Gastrocnemius medialis (tissue), 4 donors: ENCODE results near the gene HSPA4.

Experiments
- POLR2A ChIP-seq, 2 donors: fragments of 450-650 bp; IDR thresholded peaks; one replicate each; pipeline ENCODE4 v1.6.1; 2017; ENCODE audit warnings: antibody characterized with exemption in 2 of 2, mild to moderate bottlenecking in 2 of 2, moderate library complexity in 2 of 2
- TF ChIP-seq, protein P1 (sequence below), 5 experiments: fragments of 450-650 bp in 3 of 5; fragments of 200-600 bp in 2 of 5; sonication (generic) in 2 of 5; IDR thresholded peaks in 4 of 5; conservative IDR thresholded peaks in 1 of 5; 1 replicate in 4 of 5; 2 replicates in 1 of 5; pipeline ENCODE4 v1.5.1; 2016 to 2019; ENCODE audit warnings: antibody characterized with exemption in 5 of 5, mild to moderate bottlenecking in 3 of 5, moderate library complexity in 3 of 5

DNA sequence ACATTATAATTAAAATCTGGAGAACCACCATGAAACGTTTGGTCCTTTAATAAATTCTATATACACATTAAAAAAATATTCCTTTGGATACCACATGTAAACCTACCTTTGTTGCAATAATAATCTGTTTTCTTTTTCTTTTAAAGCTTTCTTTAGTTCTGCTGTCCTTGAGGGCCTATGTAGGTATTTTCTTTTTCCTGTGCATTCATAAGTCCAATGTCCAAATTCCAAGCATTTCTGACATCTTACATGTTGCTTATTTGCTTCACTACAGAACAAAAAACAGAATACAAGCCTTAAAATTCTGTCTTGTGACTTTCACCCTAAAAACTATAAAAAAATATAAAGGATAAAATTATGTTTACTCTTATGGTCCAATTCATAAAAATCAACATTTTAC lies 45.2 kb upstream of the HSPA4 start:
- TF ChIP-seq, protein P1, sequence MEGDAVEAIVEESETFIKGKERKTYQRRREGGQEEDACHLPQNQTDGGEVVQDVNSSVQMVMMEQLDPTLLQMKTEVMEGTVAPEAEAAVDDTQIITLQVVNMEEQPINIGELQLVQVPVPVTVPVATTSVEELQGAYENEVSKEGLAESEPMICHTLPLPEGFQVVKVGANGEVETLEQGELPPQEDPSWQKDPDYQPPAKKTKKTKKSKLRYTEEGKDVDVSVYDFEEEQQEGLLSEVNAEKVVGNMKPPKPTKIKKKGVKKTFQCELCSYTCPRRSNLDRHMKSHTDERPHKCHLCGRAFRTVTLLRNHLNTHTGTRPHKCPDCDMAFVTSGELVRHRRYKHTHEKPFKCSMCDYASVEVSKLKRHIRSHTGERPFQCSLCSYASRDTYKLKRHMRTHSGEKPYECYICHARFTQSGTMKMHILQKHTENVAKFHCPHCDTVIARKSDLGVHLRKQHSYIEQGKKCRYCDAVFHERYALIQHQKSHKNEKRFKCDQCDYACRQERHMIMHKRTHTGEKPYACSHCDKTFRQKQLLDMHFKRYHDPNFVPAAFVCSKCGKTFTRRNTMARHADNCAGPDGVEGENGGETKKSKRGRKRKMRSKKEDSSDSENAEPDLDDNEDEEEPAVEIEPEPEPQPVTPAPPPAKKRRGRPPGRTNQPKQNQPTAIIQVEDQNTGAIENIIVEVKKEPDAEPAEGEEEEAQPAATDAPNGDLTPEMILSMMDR (IDR thresholded peaks at IDR 0.05 in 4 of 5, conservative IDR thresholded peaks at IDR 0.05 in 1 of 5) = no peak
- TF ChIP-seq POLR2A (IDR thresholded peaks at IDR 0.05) = no peak
